Stimulated activated CD4-positive, alpha-beta T cell treated with anti-CD3 and anti-CD28 coated beads, TNF-alpha, amount 100 ng/mL, for 48 hours (primary cell): Measurements from ENCODE around the gene CDY2B.
"Not testable (repeated sequence)": the region's sequence is repeated elsewhere in the genome, so short reads cannot be mapped to it uniquely, and the experiment has no call there.

Experiments
- DNase-seq, 3 donors: peaks; one replicate each; pipeline ENCODE4 v3.0.0-alpha.2; 2020; ENCODE audit warnings: low read depth in 3 of 3

CDY2B gene, protein sequence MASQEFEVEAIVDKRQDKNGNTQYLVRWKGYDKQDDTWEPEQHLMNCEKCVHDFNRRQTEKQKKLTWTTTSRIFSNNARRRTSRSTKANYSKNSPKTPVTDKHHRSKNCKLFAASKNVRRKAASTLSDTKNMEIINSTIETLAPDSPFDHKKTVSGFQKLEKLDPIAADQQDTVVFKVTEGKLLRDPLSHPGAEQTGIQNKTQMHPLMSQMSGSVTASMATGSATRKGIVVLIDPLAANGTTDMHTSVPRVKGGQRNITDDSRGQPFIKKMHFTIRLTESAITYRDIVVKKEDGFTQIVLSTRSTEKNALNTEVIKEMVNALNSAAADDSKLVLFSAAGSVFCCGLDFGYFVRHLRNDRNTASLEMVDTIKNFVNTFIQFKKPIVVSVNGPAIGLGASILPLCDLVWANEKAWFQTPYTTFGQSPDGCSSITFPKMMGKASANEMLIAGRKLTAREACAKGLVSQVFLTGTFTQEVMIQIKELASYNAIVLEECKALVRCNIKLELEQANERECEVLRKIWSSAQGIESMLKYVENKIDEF

DNA sequence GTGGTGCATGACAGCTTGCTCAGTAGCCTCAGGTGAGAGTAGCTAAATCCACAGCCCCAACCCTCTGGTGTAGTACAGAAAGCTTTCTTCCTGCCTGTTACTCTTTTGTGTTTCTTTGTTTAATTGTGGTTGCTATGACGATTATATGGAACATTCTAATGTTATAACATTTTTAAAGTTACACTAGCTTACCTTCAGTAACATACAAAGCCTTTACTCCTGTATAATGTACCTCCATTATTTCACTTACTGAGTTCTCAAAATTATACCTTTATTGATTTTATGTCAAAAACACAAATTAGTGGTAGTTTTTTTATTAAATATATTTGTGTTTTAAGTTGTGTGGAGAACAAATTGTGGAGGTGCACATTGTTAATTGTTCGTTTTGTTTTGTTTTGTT, at the start of gene CDY2B:
TSS of gene CDY2B (minus strand) at position 101 of the 400 bp plus-strand sequence. CDS start 328 bp downstream, outside the sequence.
- not testable (repeated sequence) for DNase-seq

GRCh38 chrY:17908009-17908408, 28.0 kb upstream of the CDY2B start:
- DNase-seq = not testable (repeated sequence)

DNA sequence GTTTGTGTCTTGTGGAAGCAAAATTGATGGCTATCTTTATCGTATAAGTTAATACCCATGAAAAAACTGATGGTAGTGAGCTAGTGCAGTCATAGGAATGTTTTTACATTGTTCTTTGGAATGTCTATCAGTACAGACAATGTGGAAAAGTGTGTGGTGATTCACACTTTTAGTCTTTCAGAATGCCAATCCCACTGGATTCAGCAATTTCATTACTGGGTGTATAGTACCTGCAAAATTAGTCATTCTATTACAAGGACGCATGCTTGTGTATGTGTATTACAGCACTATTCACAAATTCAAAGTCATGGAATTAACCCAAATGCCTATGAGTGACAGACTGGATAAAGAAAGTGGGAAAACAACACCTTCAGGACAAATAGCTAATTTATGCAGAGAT, 27.3 kb upstream of the CDY2B start:
- DNase-seq = not testable (repeated sequence)

DNA sequence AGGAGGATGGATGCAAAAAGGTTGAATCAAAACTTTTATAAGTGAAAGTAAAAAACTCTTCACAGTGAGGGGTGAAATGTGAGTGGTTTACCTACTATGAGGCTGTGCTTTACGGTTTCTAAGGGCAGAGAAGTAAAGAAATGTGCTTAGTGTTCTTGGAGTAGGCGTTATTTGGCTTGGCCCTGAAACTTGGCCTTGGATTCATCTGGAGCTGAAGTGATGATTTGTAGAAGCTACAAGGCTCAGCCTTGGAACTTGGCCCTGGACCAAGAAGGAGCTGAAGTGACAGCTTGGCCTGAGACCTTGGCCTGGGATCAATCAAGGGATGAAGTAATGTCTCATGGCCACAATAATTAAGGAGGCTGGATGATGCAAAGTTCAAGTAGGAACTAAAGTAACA, 1.7 kb upstream of the CDY2B start:
- DNase-seq = not testable (repeated sequence)

DNA sequence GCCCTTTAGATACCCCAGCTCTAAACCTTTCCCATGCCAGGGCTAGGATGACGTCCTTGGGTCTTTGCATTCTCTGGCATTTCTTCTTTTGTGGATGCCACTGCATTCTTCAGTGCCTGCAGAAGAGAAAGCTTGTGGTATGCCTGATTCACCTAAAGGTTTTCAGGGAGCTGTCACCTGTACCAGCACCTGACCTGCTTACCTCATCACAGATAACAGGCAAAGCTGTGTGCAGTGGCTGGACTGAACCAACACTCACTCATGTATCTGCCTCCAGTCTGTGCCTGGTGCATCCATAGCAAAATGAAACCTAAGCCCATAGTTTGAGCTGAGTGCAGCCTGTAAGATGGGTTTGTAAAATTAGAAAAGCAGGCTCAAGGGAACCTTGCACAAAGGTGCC, 3.3 kb downstream of the CDY2B start:
- not testable (repeated sequence) for DNase-seq

DNA sequence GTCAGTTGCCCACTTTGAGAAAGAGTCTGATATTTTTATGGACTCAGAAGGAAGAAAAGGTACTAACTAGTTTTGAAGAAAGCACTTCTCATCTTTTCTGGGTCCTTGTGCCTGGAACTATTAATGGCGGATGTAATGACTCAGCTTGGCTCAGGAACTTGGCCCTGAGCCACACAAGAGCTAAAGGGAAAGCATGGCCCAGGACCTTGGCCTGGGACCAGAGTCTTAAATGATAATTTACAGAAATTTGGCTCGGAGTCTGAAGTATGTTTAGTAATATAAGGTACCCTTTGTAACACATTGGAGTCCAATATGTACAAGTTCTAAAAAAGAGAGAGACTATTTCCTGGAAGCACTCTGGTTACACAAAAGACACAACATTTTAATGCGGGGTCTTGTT, 4.6 kb downstream of the CDY2B start:
- not testable (repeated sequence) for DNase-seq

GRCh38 chrY:17871194-17871903, 8.7 kb downstream of the CDY2B start:
- not testable (repeated sequence) for DNase-seq

GRCh38 chrY:17870737-17871136, 9.3 kb downstream of the CDY2B start:
- DNase-seq = not testable (repeated sequence)

DNA sequence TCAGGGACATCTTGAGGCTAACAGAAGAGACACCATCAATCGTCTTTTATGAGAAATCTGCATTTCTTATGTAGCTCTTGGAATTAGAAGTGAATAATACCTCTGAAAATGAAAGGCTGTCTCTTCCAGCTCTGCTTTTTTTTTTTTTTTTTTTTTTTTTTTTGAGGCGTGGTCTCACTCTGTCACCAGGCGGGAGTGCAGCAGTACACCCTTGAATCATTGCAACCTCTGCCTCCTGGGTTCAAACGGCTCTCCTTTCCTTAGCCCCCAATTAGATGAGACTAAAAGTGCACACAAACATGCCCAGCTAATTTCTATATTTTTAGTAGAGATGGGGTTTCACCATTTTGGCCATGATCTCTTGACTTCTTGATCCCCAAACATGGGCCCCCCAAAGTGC, 12.2 kb downstream of the CDY2B start:
- not testable (repeated sequence) for DNase-seq

DNA sequence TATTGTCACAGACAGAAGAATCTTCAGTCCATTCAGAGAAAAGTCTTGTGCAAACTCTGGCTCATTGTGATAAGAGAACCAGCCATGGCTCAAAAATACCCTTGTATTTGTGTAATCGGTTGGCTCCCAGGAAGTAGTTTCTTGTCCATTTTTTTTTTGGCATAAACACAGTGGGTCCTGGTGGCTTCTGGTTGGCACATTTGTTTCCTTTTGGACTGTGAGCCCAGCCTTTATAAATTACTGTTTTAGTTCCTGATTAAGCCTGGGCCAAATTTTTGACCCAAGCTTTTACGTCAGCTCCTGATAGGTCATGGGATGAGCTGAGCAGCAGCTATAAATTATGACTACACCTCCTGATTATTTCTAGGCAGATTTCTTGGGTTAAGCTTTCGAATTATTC, 19.4 kb downstream of the CDY2B start:
- DNase-seq = not testable (repeated sequence)

GRCh38 chrY:17856963-17857848, 22.8 kb downstream of the CDY2B start:
- not testable (repeated sequence) for DNase-seq

GRCh38 chrY:17856508-17856907, 23.5 kb downstream of the CDY2B start:
- DNase-seq = not testable (repeated sequence)

DNA sequence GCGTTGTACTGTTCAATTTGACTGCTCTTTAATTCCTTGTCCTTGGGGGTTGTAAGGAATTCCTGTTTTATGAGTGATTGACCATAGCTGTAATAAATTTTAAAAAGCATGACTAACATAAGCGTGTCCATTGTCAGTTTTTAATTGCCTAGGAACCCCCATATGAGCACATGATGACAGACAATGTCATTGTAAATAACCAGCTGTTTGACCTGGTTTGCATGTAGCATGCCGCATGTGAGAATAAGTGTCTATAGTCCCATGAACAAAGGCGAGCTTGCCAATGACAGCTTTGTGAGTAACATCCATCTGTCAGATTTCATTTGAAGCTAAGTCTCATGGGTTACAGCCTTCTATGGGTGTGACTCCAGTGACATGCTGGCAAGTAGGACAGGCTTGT, 30.9 kb downstream of the CDY2B start:
- not testable (repeated sequence) for DNase-seq

DNA sequence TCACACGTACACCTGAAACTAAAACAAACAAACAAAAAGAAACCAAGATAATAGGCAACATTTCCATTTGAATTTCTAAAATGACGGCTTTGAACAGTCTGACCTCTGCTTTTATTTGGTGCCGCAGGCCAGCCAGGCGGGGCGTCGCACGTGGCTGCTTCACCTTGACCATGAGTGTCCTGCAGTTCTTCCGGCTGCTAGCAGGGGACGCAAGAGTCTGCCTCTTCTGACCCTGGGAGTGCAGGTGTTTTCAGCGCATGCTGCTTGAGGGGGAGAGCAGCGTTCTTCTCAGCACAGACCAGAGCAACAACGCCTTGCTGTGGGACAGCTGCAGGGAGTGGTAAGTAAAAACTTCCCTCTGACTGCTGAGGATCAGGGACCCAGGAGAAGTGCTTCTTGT, 47.9 kb downstream of the CDY2B start:
- not testable (repeated sequence) for DNase-seq
